NCI-H2196 (cell line): ENCODE results near the gene ME2.
"Not testable (repeated sequence)": the region's sequence is repeated elsewhere in the genome, so short reads cannot be mapped to it uniquely, and the experiment has no call there.

Experiments
- DNase-seq: peaks from one replicate; lab custom pipeline; 2025; ENCODE audit not compliant: unreplicated experiment; lab: John Stamatoyannopoulos, UW

Gene ME2

DNA sequence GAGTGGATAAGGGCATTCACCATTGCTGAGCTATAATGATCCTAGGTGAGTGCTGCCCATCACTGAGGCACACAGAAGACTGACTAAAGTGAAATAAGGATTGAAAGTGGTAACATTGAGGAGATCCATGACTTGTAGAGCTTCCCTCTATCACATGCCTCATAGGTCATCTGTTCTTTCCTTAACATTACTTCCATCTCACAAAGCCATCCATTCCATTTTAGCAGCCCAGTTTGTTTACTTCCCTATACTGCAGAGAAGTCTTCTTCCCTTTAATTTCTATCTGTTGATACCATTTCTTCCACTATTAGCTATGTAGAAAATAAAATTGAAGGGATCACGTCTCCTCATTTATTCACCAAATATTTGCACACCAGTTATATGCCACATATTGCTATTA is 32.1 kb downstream of the ME2 start:
- DNase-seq, result no peak

DNA sequence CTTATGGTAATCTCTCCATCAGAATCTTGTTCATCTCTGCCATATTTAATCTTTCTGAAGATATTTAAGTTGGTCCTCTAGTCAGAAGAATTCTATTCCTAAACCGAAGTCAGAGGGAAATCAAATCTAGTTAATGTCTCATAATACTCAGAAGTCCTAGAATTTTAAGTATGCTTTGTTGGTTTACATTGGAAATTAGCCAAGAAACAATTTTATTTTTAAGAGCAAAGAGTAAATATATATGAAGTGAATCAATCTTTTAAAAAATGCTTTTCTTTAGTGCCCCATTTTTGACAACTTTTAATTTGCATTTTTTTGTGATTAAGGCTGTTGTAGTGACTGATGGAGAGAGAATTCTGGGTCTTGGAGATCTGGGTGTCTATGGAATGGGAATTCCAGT is 38.1 kb downstream of the ME2 start:
- DNase-seq, result no peak

DNA sequence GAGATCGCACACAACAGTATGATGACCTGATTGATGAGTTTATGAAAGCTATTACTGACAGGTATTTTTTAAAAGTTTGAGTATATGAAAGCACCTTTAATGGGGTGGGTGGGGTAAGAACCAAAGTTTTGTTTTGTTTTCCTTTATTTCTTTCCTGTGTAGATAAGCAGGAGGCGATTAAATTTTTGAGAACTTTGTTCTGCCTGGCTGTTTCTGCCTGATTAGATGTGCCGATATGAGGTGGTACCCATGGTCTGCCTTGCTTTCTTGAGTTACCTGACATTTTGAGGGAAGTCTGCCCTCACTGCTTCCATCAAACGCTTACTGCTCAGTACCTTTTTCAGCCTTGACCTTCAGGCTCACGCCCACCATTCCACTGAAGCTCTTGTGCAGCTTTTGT is 39.2 kb downstream of the ME2 start:
- DNase-seq, result no peak

DNA sequence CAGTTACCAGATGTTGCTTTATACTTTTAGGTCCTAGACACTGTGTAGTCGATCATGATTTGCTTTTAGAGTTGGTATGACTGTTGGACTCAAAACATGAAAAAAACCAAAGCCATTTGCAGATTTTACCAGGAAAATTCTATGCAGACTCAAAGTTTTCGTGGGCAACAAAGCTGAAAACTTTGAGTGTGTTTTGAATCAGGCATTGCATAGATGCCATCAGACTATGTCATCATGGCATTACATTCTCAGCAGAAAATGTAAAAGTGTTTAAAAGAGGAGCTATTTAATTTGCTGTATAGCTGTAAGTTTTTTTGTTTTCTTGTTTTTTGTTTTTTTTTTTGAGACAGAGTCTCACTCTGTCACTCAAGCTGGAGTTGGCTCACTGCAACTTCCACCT is 45.5 kb downstream of the ME2 start:
- DNase-seq, result no peak

DNA sequence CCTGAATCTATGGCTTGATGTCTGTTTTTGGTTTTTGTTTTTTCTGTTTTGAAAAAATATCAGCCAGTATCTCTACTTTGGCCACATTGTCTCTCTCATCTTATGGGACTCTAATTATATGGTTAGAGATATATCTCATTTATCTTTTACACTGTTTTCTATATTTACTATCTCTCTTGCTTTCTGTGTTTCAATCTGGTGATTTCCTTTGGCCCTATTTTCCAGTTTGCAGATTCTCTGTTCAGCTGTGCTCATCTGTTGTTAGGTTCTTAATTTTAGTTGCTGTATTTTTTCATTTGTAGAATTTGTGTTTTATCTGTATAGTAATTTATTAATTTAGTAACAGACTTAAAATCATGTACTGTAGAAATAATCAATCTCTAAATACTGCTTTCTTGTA is 47.6 kb downstream of the ME2 start:
- no peak for DNase-seq

DNA sequence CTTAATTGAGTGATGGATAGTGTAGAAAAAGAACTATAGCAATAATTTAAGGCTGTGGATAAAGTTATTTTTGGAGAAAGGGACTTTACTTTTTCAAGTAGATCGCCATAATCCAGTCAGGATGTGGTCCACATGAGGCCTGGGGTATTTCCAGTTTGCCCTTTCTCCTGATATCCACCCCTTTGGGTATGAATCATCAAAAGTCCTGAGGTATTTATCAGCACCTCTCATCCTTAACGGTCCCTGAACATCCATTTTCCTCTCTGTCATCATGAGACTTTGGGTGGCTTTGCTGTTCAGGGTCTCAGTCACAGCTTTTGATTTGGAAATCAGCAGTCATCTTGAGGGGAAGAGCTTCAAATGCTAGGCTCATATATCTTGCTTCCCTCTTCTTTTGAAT is 49.6 kb downstream of the ME2 start:
- no peak for DNase-seq

DNA sequence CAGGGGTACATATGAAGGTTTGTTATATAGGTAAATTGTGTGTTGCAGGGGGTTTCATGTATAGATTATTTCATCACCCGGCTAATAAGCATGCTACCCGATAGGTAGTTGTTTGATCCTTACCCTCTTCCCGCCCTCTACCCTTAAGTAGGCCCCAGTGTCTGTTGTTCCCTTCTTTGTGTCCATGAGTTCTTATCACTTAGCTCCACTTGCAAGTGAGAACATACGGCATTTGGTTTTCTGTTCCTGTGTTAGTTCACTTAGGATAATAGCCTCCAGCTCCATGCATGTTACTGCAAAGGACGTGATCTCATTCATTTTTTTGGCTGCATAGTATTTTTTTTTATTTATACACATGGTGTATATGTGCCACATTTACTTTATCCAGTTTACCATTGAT is 54.8 kb downstream of the ME2 start:
- DNase-seq, result no peak

DNA sequence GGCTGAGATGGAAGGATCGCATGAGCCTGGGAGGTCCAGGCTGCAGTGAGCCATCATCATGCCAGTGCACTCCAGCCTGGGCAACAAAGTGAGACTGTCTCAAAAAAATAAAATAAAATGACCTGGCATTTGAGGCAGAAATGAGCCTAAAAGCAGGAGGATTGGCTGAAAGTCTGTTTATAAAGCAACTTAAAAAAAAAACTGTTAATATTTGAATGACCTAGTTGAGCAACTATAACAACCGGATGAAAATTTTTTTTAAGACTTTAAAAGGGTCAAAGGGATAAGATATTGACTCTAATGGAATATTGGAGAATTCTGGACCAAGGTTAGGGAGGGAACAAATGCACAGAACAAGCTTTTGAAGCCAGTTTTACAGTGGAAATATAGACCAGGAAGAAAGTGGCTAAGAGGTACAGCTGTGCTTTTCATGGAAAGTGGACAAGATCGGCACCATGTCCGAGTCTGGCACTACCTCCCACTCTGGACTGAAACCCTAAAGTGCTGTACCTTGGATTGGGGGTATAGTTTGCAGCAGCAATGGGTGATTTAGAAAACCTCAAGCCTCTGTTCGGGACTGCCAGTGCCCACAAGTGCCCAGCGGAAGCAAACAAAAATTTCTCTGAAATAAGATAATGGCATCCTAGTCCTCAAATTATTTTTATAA is 55.8 kb downstream of the ME2 start:
- DNase-seq, result no peak

DNA sequence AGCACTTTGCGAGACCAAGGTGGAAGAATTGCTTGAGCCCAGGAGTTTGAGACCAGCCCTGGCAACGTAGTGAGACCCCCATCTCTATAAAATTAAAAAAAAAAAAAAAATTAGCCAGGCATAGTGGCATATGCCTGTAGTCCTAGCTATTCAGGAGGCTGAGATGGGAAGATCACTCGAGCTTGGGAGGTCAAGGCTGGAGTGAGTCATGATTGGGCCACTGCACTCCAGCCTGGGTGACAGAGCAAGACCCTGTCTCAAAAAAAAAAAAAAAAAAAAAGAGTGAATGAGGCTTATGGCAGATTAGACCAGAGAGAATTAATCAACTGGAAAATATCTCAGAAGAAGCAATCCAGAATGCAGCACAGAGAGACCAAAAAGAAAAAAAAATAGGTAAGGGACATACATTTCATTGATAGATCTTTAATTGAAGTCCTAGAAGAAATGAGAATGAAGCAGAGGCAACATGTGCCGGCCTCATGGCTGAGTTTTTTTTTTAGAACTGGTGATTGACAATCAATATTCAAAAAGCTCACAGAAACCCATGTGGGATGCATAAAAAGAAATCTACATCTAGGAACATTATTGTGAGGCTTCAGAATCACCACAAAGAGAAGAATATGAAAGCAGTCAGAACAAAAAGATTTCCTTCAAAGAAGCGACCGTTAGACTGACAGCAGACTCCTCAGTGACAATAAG is 56.7 kb downstream of the ME2 start:
- DNase-seq, result no peak

DNA sequence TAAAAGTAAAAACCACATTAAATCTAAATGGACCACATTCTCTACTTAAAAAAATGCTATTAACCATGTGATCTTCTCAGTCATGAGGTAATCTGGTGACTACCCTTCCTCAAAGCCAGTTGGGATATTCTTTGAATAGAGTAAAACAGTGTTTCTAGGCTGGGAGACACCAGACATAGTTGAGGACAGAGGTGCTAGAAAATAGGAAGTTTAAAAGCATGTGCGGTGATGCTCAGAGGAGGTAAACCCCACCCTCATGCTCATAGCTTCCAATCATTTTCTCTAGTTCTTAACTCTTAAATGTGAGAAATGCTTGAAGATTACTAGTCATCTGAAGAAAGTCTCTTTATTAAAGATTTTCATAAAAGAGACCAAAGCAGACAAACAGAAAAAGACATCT is 58.3 kb downstream of the ME2 start:
- no peak for DNase-seq

DNA sequence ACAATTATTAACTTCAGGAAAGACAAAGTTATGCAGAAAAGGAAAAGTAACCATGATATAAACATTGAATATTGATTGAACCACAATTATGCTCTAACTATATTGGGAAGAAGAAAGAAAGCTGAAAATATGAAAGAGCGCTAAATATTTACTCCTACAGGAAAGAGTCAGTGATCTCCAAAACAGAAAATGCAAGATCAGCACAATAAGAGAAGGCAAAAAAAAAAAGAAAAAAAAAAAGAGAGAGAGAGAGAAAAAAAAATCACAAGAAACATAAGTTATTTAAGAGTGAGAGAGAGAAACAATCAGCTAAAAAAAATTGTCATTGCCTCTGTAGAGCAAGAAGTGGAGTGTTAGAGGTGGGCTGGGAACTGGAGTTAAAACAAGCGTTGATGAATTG is 60.0 kb downstream of the ME2 start:
- no peak for DNase-seq

DNA sequence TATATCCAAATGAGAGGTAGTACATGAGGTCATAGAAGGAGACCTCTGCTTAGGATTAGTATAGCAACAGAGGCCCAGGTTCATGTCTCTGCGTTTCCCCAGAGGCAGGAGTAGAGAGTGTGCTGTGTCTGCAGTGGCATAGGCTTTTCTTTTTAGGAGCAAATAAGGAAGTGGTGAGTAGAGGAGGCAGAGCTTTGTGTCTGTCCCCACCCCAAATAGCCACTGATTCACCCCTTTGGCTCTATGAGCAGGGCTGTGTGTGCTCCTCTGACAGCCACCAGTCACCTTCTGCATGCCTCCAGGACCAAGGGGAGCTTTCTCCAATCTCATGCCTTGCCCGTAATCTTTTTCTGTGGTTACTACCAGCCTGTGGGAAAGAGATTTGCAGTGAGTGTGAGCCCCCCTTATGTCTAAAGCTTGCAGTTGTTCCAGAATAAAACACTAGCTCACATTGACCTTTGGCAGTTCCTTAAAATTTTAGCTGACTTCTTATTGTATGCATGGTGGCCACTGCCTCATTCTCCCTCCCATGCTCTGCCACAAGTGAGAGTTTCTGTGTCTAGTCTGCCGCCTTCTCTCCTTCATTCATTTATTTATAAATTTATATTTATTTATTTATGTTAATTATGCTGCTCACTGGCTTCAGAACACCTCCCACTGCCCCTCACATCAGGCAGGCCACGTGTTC is 65.5 kb downstream of the ME2 start:
- no peak for DNase-seq

DNA sequence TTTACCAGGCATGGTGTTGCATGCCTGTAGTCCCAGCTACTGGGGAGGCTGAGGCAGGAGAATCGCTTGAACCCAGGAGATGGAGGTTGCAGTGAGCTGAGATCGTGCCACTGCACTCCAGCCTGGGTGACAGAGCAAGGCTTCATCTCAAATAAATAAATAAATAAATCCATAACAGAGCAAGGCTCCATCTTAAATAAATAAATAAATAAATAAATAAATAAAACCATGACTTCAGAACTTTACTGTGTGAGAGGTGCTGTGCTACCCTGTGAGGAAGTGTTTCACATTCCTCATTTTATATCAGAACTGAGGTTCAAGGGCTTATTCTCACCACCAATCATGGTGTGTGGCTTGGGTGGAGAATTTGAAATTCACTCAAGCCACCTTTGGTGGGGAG is 67.0 kb downstream of the ME2 start:
- DNase-seq, result not testable (repeated sequence)

DNA sequence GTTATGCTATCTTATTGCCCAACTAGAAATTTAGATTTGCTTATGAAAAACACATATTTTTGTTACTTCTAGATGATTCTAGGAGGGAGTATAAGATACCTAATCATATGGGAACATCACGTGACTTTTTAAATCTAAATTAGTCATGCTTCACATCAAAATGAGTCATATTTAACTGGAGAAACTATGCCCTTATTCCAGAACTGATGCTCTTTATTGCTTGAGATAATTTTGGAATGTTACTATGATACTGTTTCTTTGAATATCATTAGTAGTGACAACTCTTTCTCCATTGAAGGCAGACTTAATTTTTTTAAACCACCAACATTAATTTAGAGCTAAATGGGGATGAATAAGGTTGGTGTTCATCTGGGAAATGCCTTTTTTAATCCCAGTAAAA is 69.0 kb downstream of the ME2 start:
- no peak for DNase-seq

DNA sequence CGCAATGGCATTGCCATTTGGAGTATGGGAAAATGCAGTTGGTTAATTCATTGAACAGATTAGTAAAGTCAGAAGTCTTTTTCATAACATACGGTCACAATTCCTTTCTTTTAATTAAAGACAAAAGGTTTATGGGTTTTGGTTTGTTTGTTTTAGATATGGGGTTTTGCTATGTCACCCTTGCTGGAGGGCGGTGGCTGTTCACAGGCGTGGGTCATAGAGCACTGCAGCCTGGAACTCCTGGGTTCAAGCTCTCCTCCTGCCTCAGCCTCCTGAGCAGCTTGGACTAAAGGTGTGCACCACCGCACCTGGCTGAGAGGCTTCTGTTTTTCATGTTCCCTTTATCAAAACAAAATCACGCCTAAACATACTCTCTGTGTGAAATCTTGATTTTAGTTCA is 70.3 kb downstream of the ME2 start:
- DNase-seq, result no peak

DNA sequence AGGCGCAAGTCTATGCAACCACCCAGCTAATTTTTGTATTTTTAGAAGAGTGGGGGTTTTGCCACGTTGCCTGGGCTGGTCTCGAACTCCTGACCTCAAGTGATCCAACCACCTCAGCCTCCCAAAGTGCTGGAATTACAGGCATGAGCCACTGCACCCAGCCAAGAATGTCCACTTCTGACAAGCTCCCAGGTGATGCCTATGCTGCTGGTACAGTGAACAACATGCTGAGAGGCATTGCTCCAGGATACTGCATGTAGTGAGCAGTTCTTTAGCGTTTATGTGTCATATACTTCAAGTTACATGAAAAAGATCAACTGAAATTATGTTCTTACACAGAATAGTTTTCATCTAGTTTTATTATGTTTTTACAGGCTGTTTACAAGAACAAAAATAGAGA is 71.7 kb downstream of the ME2 start:
- DNase-seq, result no peak

DNA sequence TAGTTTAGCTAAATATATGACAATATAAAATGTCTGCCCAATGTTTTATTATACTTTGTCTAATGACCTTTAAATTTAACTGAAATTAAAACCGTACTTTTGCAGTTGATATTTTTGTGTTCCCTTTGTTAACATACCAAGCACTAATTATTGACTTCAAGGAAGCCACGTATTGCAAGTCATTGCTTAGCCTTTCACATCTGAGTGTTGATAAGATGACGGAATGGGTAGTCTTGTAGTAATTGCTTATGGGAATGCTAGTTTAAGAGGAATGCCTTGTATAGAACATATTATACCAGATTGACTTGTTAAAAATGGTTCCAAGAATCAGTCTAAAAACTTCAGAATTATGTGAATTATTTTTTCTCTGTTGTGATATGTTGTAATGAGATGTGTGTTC is 74.9 kb downstream of the ME2 start:
- DNase-seq, result no peak

DNA sequence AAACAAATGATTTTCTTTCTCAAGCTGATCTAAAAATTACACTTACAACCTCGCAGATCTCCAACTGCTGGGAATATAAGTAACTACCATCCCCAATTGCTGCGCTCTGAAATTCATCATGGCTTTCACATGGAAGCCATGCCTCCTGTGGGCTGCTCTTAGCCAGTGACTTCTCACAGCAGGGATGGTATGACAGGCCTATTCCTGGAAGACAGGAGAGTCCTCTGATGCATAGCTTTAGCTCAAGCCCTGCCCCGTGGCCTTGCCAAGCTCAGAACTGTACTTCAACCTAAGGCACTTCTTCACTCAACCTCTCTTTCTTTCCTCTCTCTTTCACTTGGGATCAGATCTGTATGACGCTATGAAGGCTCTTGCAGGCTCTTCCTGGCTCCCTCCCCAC is 76.3 kb downstream of the ME2 start:
- DNase-seq, result no peak

DNA sequence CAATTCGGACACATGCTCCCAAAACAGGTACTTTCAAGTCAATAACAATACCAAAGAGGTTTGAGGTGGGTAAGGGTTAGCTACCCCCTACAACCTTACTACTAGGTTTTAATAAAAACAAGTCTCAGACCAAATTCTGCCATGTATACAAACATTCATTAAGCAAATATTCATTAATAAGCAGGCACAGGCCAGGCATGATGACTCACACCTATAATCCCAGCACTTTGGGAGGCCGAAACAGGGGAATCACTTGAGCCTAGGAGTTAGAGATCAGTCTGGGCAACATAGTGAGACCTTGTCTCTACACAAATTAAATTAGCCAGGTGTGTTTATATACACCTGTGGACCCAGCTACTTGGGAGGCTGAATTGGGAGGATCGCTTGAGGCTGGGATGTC is 77.2 kb downstream of the ME2 start:
- no peak for DNase-seq

DNA sequence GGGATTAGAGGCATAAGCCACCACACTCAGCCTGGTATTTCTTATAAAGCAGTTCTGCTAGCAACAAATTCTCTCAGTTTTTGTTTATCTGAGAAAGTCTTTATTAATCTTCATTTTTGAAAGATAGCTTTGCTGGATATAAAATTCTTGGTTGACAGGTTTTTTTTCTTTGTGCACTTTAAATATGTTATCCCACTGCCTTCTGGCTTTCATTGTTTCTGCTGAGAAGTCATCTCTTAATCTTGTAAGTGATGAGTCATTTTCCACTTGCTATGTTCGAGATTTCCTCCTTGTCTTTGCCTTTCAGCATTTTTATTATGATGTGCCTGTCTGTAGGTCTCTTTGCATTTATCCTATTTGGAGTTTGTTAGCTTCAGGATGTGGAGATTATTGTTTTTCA is 83.1 kb downstream of the ME2 start:
- no peak for DNase-seq

DNA sequence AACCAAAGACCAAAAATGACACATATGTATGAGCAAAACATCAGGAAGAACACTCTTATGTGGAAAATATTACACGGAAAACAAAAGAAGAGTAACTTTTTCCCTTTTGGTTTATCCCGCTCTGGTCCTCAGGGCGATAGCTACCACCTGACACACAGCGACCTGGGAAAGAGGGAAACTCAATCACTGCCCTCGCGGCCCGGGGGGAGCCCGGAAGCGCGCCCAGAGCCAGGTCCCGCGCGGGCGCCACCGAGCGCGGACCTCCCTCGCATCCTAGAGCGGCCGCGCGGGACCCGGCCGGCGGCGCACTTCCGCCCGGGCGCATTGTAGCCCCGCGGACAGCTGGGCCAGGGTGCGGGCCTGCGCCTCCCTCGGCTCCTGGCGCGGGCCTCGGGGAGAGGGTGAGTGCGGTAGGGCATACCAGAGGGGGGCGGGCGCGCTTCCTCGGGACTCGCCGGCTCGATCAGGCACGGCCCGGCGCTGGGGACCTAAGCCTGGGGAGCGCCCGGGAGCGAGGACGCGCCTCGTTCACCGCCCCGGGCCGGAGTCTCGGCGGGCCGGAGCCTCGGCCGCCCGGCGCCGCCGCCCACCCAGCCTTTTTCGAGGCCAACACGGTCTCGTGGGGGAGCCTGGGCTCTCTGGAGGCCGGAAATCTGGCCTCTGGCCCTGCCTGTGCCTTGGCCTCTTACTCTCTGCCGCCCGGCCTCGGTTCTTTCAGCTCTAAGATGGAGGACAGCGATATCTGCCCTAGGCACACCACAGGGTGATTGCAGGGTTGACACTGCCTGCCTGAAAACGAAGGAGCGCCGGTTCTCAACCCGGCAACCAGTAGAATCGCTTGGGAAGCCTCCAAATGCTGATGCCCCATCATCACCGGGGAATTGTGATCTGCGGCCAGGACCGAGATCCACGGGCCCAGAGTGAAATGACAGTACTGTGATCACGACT is 89.1 kb downstream of the ME2 start, which contains the start of gene ELAC1:
TSS of gene ELAC1 (plus strand) at position 327 of the 948 bp plus-strand sequence. CDS start 6,365 bp downstream, outside the sequence.
- DNase-seq, result peak; percentile 91
